Activated CD8-positive, alpha-beta memory T cell treated with anti-CD3 and anti-CD28 coated beads, Interleukin-2, amount 50 U/mL, for 4 hours (primary cell): ENCODE data around the gene ABHD16B.

Experiments
- DNase-seq: peaks from one replicate; pipeline ENCODE4 v3.0.0-alpha.2; 2020

The ABHD16B gene

DNA sequence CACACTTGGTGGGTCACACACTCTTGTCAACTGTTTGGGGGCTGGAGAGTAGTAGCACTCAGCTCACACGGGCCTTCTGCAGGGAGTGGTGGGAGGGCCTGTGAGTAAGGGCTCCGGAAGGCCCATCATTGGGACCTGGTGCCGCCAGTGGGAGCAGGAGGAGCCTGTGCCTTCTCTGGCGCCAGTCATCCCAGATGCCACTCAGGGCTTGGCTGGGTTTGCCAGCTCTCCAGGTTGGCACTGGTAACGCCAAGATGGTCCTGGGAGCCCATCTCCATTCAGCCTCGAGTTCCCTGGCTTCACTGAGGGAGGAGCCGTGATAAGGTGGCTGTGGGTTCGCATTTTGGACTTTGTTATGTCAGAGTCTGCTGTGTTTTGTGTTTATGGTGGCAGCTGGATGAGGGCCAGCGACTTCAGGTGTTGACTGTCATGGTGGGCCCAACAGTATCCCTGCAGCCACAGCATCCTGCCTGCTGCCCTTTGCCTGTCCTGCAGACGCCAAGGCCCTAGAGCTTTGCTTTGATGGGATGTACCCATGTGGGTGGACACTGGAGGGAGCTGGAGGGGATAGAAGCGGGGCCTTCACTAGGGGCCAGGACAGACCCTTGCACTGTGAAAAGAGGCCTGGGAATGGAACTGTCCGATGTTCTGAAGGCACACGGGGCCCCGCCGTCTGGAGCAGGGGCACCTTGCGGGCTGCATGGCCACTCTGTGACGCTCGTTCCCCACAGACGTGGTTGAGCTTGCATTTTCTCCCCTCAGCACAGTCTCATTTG is 20.3 kb downstream of the ABHD16B start:
- DNase-seq: no peak

- DNase-seq: no peak
Measured at GRCh38 chr20:63882257-63883200, 21.2 kb downstream of the ABHD16B start.

DNA sequence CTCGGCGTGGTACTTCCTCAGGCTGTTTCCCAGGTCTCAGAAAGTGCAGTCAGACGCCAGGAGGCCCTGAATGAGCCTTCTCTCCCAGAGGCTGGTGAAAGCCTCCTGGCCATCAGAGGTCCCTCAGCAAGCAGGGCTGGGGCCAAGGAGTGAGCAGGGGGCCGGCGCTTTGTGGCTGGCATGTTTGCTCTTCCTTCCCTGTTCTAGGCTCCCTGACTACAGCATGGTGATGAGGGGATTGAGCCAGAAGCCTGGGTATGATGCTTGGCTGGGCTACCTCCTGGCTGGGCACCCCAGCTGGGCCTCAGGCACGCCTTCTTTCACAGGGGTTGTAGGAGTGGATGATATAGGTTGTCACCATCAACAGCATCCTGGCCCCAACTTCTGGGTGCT is 21.9 kb downstream of the ABHD16B start:
- no peak for DNase-seq

GRCh38 chr20:63884506-63885263 is 23.4 kb downstream of the ABHD16B start:
- DNase-seq: no peak

DNA sequence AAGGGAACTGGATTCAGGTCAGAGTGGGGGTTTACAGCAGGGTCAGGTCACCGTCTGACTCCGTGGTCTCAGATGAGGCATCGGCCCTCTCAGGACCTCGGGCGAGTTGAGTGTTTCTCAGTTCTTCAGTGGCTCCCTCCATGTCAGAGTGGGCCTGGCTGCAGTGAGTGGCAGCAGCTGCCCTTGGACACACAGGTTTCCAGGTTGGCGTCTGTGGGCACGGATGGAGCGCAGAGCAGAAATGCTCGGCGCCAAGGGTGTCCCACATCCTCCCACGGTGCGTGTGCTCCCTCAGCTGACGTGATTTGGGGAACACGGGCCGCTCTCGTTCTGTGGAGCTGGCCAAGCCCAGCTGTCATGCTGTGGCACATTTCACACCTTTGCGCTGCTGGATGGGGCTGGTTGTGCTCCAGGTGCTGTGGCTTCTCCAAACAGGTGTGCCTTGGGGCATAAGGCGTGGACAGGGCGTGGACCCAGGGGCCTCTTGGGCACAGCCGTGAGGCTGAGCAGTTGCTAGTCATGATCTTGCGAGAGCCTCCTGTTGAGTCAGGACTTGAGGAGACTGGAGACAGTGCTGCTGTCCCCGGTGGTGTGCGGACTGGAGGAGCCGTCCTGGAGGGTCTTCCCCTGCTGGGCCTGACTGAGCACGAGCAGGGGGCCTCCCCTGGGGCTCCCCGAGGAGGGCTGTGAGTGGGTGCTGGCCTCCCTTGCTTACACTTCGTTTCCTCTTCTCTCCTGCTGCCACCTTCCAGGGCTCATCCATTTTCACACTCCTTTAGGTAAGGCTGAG is 24.2 kb downstream of the ABHD16B start:
- DNase-seq: no peak

- no peak for DNase-seq
Measured at GRCh38 chr20:63886054-63886419, 24.7 kb downstream of the ABHD16B start.

GRCh38 chr20:63886921-63887320 is 25.6 kb downstream of the ABHD16B start:
- DNase-seq: no peak

- no peak for DNase-seq
Measured at GRCh38 chr20:63889241-63890200, 28.2 kb downstream of the ABHD16B start.

GRCh38 chr20:63890201-63890576 is 28.9 kb downstream of the ABHD16B start:
- no peak for DNase-seq

DNA sequence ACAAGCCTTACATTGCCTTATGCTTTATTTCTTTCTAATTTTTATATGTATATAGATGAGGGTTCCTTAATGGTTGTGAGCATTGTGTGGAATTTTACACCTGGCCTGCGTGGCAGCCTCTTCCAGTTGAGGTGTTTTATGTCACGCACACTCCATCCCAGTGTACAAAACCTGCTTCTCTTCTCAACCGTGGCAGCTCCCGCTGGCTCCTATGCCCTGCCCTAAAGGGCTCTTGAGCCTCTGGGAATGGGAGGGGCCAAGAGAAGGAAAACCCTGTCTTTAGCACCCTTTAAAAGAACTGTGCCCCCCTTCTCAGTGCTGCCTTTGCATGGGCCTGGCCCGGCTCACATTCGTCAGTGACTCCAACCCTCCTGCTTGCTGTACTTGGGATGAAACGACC is 29.3 kb downstream of the ABHD16B start:
- DNase-seq: no peak

GRCh38 chr20:63891061-63892002 is 30.0 kb downstream of the ABHD16B start:
- peak; percentile 20 for DNase-seq

GRCh38 chr20:63892402-63892801 is 31.1 kb downstream of the ABHD16B start:
- no peak for DNase-seq

DNA sequence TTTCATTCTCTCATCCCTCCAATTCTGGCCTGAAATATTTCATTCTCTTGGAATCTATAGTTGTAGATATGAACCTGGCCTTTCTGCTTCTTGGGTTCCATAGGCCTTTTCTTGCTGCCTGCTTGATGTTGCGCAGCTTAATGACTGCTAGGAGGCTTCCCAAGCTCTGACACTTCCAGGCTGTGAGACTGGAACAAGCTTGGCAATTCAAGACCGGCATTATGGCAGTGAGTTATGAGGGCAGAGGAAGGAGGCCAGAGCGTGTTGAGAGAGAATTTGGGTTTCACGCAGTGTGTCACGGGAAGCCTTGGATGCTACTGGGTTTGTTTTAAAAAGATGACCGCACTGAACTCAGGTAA is 32.7 kb downstream of the ABHD16B start:
- no peak for DNase-seq

- DNase-seq: peak; percentile 97
Measured at GRCh38 chr20:63894358-63895201, 33.3 kb downstream of the ABHD16B start, which contains the start of gene DNAJC5. Gene DNAJC5 (plus strand): TSS chr20:63895126. CDS start chr20:63928346, 33,220 bp downstream.

DNA sequence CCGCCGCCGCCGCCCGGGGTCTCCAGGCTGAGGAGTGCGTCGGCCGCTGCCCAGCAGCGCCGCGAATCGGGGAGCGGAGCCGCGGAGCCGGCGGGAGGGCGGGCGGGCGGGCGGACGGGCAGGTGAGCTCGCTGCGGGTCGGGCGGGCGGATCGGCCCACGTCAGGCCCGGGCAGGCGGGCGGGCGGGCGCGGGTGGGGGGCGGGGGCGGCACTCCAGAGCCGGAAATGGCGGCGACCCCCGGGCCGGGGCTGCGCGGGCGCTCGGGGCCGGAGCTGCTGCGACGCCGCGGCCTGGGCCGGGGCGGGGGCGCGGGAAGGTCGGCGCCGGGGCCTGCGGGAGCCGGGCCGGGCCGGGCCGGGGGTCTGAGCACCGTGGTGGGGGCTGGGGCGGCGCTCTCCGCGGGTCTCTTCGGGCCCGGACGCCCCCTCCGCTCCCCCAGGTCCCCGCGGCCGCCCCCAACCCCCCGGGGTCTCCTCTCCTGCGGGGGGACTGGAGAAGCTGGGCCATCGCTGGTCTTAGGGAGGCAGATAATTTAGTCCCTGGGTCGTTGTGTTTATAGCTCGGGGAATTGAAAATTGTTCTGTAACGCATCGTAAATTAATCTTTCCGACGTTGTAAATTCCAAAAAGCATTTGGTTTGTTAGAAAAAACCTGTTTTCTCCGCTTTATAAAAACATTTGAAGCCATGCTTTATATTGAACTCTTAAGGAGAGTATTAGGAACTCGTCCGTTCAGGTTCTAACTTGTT is 34.1 kb downstream of the ABHD16B start:
- no peak for DNase-seq

DNA sequence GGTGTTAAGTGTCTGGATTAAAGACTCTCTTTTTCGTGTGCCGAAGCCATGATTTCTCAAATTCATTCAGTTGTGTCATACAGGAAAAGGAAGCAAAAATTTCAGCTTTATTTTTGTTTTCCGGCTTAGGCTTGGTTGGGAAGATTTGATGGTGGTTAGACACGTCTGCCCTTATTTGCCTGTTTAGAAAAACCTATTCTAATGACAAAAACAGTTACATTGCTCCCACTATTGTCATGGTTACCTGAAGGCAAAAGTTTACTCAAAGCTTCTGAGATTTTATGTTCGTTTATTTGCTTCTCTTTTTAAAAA is 34.6 kb downstream of the ABHD16B start:
- no peak for DNase-seq

- peak; percentile 24 for DNase-seq
Measured at GRCh38 chr20:63896264-63897105, 35.2 kb downstream of the ABHD16B start.
